DOHH2 (cell line): ENCODE data around the gene DAAM1.

Experiments
- H3F3A ChIP-seq: fragments of 200-600 bp; sonication (generic), shearing (Covaris generic); 2 replicates; pipeline ENCODE4 v1.6.0; 2016; ENCODE audit warnings: antibody characterized with exemption, mild to moderate bottlenecking; ENCODE audit not compliant: control insufficient read depth, insufficient read depth
- H3K27ac ChIP-seq: fragments of 200-600 bp; sonication (generic); 2 replicates; pipeline ENCODE4 v1.5.1; 2014; ENCODE audit warnings: low read depth, mild to moderate bottlenecking, low read length, moderate library complexity
- H3K27me3 ChIP-seq: fragments of 200-600 bp; sonication (generic); 2 replicates; pipeline ENCODE4 v1.6.1; 2014; ENCODE audit warnings: mild to moderate bottlenecking, low read length, mixed read lengths; ENCODE audit not compliant: control insufficient read depth
- H3K36me3 ChIP-seq: fragments of 200-600 bp; sonication (generic); 2 replicates; pipeline ENCODE4 v1.6.1; 2014; ENCODE audit warnings: mild to moderate bottlenecking, low read length, moderate library complexity, mixed read lengths; ENCODE audit not compliant: control insufficient read depth
- H3K4me1 ChIP-seq: fragments of 200-600 bp; sonication (generic); 2 replicates; pipeline ENCODE4 v1.6.1; 2014; ENCODE audit warnings: mild to moderate bottlenecking, low read length, mixed read lengths; ENCODE audit not compliant: control insufficient read depth
- H3K4me2 ChIP-seq: fragments of 200-600 bp; sonication (generic); 2 replicates; pipeline ENCODE4 v1.6.0; 2014; ENCODE audit warnings: mild to moderate bottlenecking, low read length, moderate library complexity
- H3K4me3 ChIP-seq: fragments of 200-600 bp; sonication (generic); 2 replicates; pipeline ENCODE4 v1.5.1; 2014; ENCODE audit warnings: mild to moderate bottlenecking, low read length, mixed read lengths
- H3K79me2 ChIP-seq: fragments of 200-600 bp; sonication (generic); 2 replicates; pipeline ENCODE4 v1.6.1; 2014; ENCODE audit warnings: mild to moderate bottlenecking, low read length, mixed read lengths; ENCODE audit not compliant: control insufficient read depth
- H3K9me2 ChIP-seq: fragments of 200-600 bp; sonication (generic); replicated peaks from 2 replicates; pipeline ENCODE4 v1.6.1; 2014; ENCODE audit warnings: mild to moderate bottlenecking, low read length, mixed read lengths; ENCODE audit not compliant: control insufficient read depth
- H3K9me3 ChIP-seq: fragments of 200-600 bp; sonication (generic); 2 replicates; pipeline ENCODE4 v1.6.1; 2014; ENCODE audit warnings: antibody characterized with exemption, low read length, mixed read lengths; ENCODE audit not compliant: control insufficient read depth, insufficient read depth
- H4K20me1 ChIP-seq: fragments of 200-600 bp; sonication (generic); 2 replicates; pipeline ENCODE4 v1.6.0; 2014; ENCODE audit warnings: low read depth, mild to moderate bottlenecking, antibody characterized with exemption, low read length, moderate library complexity; ENCODE audit not compliant: control insufficient read depth, insufficient read depth
- EZH2phosphoT487 ChIP-seq: fragments of 200-600 bp; sonication (generic); IDR thresholded peaks from 2 replicates; pipeline ENCODE4 v1.6.1; 2017; ENCODE audit warnings: borderline replicate concordance, mild to moderate bottlenecking, antibody characterized with exemption, low read length, moderate library complexity, mixed read lengths
- TF ChIP-seq, protein P1 (sequence below): fragments of 200-600 bp; sonication (generic); IDR thresholded peaks from one replicate; pipeline ENCODE4 v1.5.1; 2014; ENCODE audit warnings: antibody characterized with exemption, mild to moderate bottlenecking, low read depth, low read length; ENCODE audit not compliant: poor library complexity, severe bottlenecking

Gene DAAM1

DNA sequence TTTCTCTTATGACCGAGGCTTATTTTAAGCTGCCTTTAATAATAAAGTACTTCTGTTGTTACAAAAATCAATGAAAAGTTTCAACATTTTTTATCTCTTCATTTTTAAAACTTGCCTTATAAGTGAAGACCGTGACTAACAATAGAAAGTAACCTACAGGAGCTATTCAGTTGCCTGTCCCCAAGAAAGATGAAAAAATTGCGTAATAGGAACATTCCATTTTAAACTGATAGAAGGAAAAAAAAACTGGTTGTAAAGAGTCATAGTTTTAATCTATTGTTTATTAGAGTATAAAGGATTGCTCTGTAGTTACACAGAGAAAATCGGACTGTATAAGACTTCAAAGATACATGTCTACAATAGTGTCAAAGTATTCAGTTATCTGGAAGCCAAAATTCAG, 83.3 kb downstream of the DAAM1 start:
- H4K20me1 ChIP-seq: no peaks in the 10 kb centered on the region
- H3K4me3 ChIP-seq: no peak overlapping the region
- no peaks in the 10 kb centered on the region for H3K9me3 ChIP-seq
- H3K36me3 ChIP-seq: peaks cover 38% of the 10 kb centered on the region
- H3K9me2 ChIP-seq: no peaks in the 10 kb centered on the region
- no peak overlapping the region for H3K27ac ChIP-seq
- no peaks in the 10 kb centered on the region for H3K79me2 ChIP-seq
- no peak overlapping the region for H3K4me2 ChIP-seq
- no peaks in the 10 kb centered on the region for H3K27me3 ChIP-seq
- peaks cover 53% of the 10 kb centered on the region for H3K4me1 ChIP-seq
- TF ChIP-seq, protein P1, sequence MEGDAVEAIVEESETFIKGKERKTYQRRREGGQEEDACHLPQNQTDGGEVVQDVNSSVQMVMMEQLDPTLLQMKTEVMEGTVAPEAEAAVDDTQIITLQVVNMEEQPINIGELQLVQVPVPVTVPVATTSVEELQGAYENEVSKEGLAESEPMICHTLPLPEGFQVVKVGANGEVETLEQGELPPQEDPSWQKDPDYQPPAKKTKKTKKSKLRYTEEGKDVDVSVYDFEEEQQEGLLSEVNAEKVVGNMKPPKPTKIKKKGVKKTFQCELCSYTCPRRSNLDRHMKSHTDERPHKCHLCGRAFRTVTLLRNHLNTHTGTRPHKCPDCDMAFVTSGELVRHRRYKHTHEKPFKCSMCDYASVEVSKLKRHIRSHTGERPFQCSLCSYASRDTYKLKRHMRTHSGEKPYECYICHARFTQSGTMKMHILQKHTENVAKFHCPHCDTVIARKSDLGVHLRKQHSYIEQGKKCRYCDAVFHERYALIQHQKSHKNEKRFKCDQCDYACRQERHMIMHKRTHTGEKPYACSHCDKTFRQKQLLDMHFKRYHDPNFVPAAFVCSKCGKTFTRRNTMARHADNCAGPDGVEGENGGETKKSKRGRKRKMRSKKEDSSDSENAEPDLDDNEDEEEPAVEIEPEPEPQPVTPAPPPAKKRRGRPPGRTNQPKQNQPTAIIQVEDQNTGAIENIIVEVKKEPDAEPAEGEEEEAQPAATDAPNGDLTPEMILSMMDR: no peak
- TF ChIP-seq EZH2phosphoT487: no peak
- peaks cover 3% of the 10 kb centered on the region; the same call in 1 of the 2 replicates for H3F3A ChIP-seq

DNA sequence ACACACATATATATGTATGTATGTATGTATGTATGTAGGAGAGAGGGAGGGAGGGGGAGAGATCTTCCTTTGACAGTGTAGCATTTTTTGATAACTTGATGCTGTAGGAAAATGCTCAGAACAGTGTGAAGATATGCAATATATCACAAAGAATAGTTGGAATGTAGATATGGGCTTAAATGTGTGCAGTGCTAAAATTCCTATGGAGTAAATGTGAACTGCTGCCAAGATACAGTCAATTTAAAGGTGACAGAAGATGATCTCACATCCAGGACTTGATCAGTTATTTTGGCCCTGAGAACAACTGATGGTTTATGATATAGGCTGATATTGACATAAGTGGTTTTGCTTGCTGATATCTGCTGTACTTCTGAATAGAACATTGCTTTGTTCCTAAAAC, 84.2 kb downstream of the DAAM1 start:
- TF ChIP-seq, protein P1: no peak
- Histone ChIP-seq H3K27ac (no peak overlapping the region), H3K9me3 (no peaks in the 10 kb centered on the region), H3K4me1 (peaks cover 53% of the 10 kb centered on the region), H3K9me2 (no peaks in the 10 kb centered on the region), H3K79me2 (no peaks in the 10 kb centered on the region), H3K4me3 (no peak overlapping the region), H4K20me1 (no peaks in the 10 kb centered on the region), H3K36me3 (peaks cover 29% of the 10 kb centered on the region), H3F3A (peaks cover 3% of the 10 kb centered on the region; the same call in 1 of the 2 replicates), H3K27me3 (no peaks in the 10 kb centered on the region), H3K4me2 (no peak overlapping the region)

DNA sequence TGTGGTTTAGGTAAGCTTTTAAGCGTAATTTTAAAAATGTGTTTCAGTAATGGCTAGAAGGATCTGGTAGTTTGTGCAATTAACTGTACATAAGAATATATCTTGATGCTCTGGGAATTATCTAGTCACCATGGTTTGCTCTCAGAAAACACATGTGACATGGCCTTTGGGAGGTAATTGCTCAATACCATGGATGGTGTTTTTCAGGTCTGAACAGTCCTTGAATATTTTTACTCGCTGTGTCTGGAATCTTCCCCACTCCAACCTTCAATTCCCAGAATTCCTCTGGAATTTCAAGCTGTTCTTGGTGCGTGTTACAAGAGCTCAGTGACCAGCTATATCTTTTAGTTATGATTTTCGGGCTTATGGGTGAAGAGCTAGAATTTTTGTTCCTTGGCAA, 85.3 kb downstream of the DAAM1 start:
- peaks cover 3% of the 10 kb centered on the region; the same call in 1 of the 2 replicates for H3F3A ChIP-seq
- no peak overlapping the region for H3K4me3 ChIP-seq
- peaks cover 21% of the 10 kb centered on the region for H3K36me3 ChIP-seq
- peaks cover 53% of the 10 kb centered on the region for H3K4me1 ChIP-seq
- no peaks in the 10 kb centered on the region for H3K27me3 ChIP-seq
- no peaks in the 10 kb centered on the region for H3K9me3 ChIP-seq
- no peaks in the 10 kb centered on the region for H3K79me2 ChIP-seq
- TF ChIP-seq, protein P1: no peak
- no peak for TF ChIP-seq EZH2phosphoT487
- H3K9me2 ChIP-seq: no peaks in the 10 kb centered on the region
- no peak overlapping the region for H3K27ac ChIP-seq
- H4K20me1 ChIP-seq: no peaks in the 10 kb centered on the region
- no peak overlapping the region for H3K4me2 ChIP-seq
